Trophoblast cell (in vitro differentiated cells and primary cell): ENCODE results near the gene CES3.

Source experiments
- DNase-seq, 2 donors: peaks; one replicate each; pipeline ENCODE4 v3.0.0-alpha.2; 2016
- H2AFZ ChIP-seq: 2 replicates; pipeline ENCODE4 v1.6.1; 2013; ENCODE audit warnings: low read length, moderate library complexity, mild to moderate bottlenecking; ENCODE audit not compliant: insufficient read depth, poor library complexity
- H2AK5ac ChIP-seq: 2 replicates; pipeline ENCODE4 v1.6.1; 2013; ENCODE audit warnings: mild to moderate bottlenecking, low read length
- H2BK120ac ChIP-seq: 2 replicates; pipeline ENCODE4 v1.6.1; 2013; ENCODE audit warnings: low read length, mild to moderate bottlenecking, moderate library complexity; ENCODE audit not compliant: insufficient read depth, poor library complexity
- H2BK12ac ChIP-seq: 2 replicates; pipeline ENCODE4 v1.6.1; 2013; ENCODE audit warnings: mild to moderate bottlenecking, low read length, moderate library complexity
- H2BK5ac ChIP-seq: 2 replicates; pipeline ENCODE4 v1.6.1; 2013; ENCODE audit warnings: low read length, low read depth, moderate library complexity, mild to moderate bottlenecking; ENCODE audit not compliant: poor library complexity
- H3K14ac ChIP-seq: 2 replicates; pipeline ENCODE4 v1.6.1; 2013; ENCODE audit warnings: mild to moderate bottlenecking, low read length
- H3K18ac ChIP-seq: 2 replicates; pipeline ENCODE4 v1.6.1; 2013; ENCODE audit warnings: mild to moderate bottlenecking, low read length
- H3K23ac ChIP-seq: 2 replicates; pipeline ENCODE4 v1.6.1; 2013; ENCODE audit warnings: low read length
- H3K27ac ChIP-seq: 2 replicates; pipeline ENCODE4 v1.5.1; 2013; ENCODE audit warnings: low read depth, mild to moderate bottlenecking, inconsistent platforms, low read length, moderate library complexity
- H3K27me3 ChIP-seq: 2 replicates; pipeline ENCODE4 v1.6.1; 2013; ENCODE audit warnings: inconsistent platforms, mild to moderate bottlenecking, low read length, moderate library complexity; ENCODE audit not compliant: insufficient read depth
- H3K36me3 ChIP-seq, 2 experiments: 1 replicate in 1 of 2; 2 replicates in 1 of 2; pipeline ENCODE4 v1.6.1; 2013; ENCODE audit warnings: low read length in 2 of 2, mild to moderate bottlenecking in 2 of 2, moderate library complexity in 1 of 2; ENCODE audit not compliant: insufficient read depth in 2 of 2, control insufficient read depth in 1 of 2
- H3K4ac ChIP-seq: 2 replicates; pipeline ENCODE4 v1.6.1; 2013; ENCODE audit warnings: low read depth, mild to moderate bottlenecking, low read length, moderate library complexity
- H3K4me1 ChIP-seq, 2 experiments: 1 replicate in 1 of 2; 2 replicates in 1 of 2; pipeline ENCODE4 v1.6.1; 2013; ENCODE audit warnings: low read length in 2 of 2, mild to moderate bottlenecking in 2 of 2, moderate library complexity in 1 of 2; ENCODE audit not compliant: insufficient read depth in 2 of 2, control insufficient read depth in 1 of 2
- H3K4me2 ChIP-seq: 2 replicates; pipeline ENCODE4 v1.6.1; 2013; ENCODE audit warnings: inconsistent platforms, mild to moderate bottlenecking, low read length, moderate library complexity
- H3K4me3 ChIP-seq: 2 replicates; pipeline ENCODE4 v1.5.1; 2013; ENCODE audit warnings: mild to moderate bottlenecking, low read depth, low read length, inconsistent platforms
- H3K79me1 ChIP-seq: one replicate; pipeline ENCODE4 v1.6.1; 2013; ENCODE audit warnings: low read length
- H3K79me2 ChIP-seq: 2 replicates; pipeline ENCODE4 v1.6.1; 2013; ENCODE audit warnings: low read length, mild to moderate bottlenecking; ENCODE audit not compliant: control insufficient read depth, insufficient read depth, poor library complexity
- H3K9ac ChIP-seq: 2 replicates; pipeline ENCODE4 v1.6.1; 2013; ENCODE audit warnings: mild to moderate bottlenecking, low read length
- H3K9me3 ChIP-seq: 2 replicates; pipeline ENCODE4 v1.6.1; 2013; ENCODE audit warnings: low read depth, mild to moderate bottlenecking, control low read depth, inconsistent platforms, low read length; ENCODE audit not compliant: insufficient read depth
- H4K12ac ChIP-seq: 2 replicates; pipeline ENCODE4 v1.6.1; 2013; ENCODE audit warnings: low read depth, mild to moderate bottlenecking, low read length, moderate library complexity
- H4K8ac ChIP-seq: 2 replicates; pipeline ENCODE4 v1.6.1; 2013; ENCODE audit warnings: low read depth, mild to moderate bottlenecking, low read length, moderate library complexity
- H4K91ac ChIP-seq: one replicate; pipeline ENCODE4 v1.6.1; 2013; ENCODE audit warnings: low read depth, mild to moderate bottlenecking, low read length, moderate library complexity
- WGBS: extraction: QIAGEN DNeasy Blood & Tissue Kit; methylation state at CpG from one replicate; pipeline ENCODE4 v1.1.7; 2013; ENCODE audit warnings: missing lambda C conversion rate; ENCODE audit not compliant: insufficient read length, insufficient coverage; ENCODE audit errors: extremely low coverage; 5-methylcytosine and 5-hydroxymethylcytosine counted together

The CES3 gene

GRCh38 chr16:66920924-66921680, 40.0 kb upstream of the CES3 start:
- Histone ChIP-seq H4K12ac (no peak overlapping the region), H3K27me3 (peaks cover 25% of the 10 kb centered on the region), H3K4ac (no peak overlapping the region), H3K79me2 (no peaks in the 10 kb centered on the region), H3K27ac (no peak overlapping the region), H3K79me1 (no peaks in the 10 kb centered on the region), H3K9me3 (peaks cover 4% of the 10 kb centered on the region), H2BK5ac (no peak overlapping the region), H3K36me3 (no peaks in the 10 kb centered on the region), H3K23ac (no peak overlapping the region), H3K18ac (no peak overlapping the region), H3K4me1 (peaks cover 4 to 7% of the 10 kb centered on the region in 2 experiments), H2BK12ac (no peak overlapping the region), H2AK5ac (no peak overlapping the region), H4K8ac (no peak overlapping the region), H2AFZ (no peak overlapping the region), H4K91ac (no peak overlapping the region), H3K4me2 (no peak overlapping the region), H2BK120ac (no peak overlapping the region), H3K4me3 (no peak overlapping the region), H3K14ac (no peak overlapping the region), H3K9ac (no peak overlapping the region)
- no CpG with 5 or more reads among the region's 9 CpGs for WGBS
- peak; percentile 88 to 92 for DNase-seq

GRCh38 chr16:66921729-66922450, 39.2 kb upstream of the CES3 start:
- no peaks in the 10 kb centered on the region for H3K36me3 ChIP-seq
- no peak overlapping the region for H2BK12ac ChIP-seq
- no peak overlapping the region for H3K9ac ChIP-seq
- H2AK5ac ChIP-seq = no peak overlapping the region
- DNase-seq = peak; percentile 85 to 90
- no peak overlapping the region for H3K4me3 ChIP-seq
- no CpG with 5 or more reads among the region's 42 CpGs for WGBS
- H3K79me1 ChIP-seq = no peaks in the 10 kb centered on the region
- no peak overlapping the region for H4K91ac ChIP-seq
- peaks cover 32% of the 10 kb centered on the region for H3K27me3 ChIP-seq
- H4K8ac ChIP-seq = no peak overlapping the region
- no peak overlapping the region for H3K18ac ChIP-seq
- H3K9me3 ChIP-seq = peaks cover 4% of the 10 kb centered on the region
- no peak overlapping the region for H2BK5ac ChIP-seq
- no peak overlapping the region for H3K4me2 ChIP-seq
- no peak overlapping the region for H3K14ac ChIP-seq
- H3K4me1 ChIP-seq = peaks cover 4 to 7% of the 10 kb centered on the region in 2 experiments
- H3K23ac ChIP-seq = no peak overlapping the region
- no peak overlapping the region for H2BK120ac ChIP-seq
- H3K27ac ChIP-seq = no peak overlapping the region
- H2AFZ ChIP-seq = no peak overlapping the region
- H3K79me2 ChIP-seq = no peaks in the 10 kb centered on the region
- no peak overlapping the region for H3K4ac ChIP-seq
- H4K12ac ChIP-seq = no peak overlapping the region

GRCh38 chr16:66923247-66923731, 37.8 kb upstream of the CES3 start:
- H2BK5ac ChIP-seq = no peak overlapping the region
- no peak overlapping the region for H3K14ac ChIP-seq
- no peaks in the 10 kb centered on the region for H3K36me3 ChIP-seq
- no peak overlapping the region for H2AK5ac ChIP-seq
- H3K9me3 ChIP-seq = peaks cover 4% of the 10 kb centered on the region
- H3K4me1 ChIP-seq = peaks cover 6 to 12% of the 10 kb centered on the region in 2 experiments
- H3K18ac ChIP-seq = no peak overlapping the region
- no peaks in the 10 kb centered on the region for H3K79me1 ChIP-seq
- peaks cover 32% of the 10 kb centered on the region for H3K27me3 ChIP-seq
- no peak overlapping the region for H3K23ac ChIP-seq
- no peak overlapping the region for H4K12ac ChIP-seq
- H3K4me2 ChIP-seq = no peak overlapping the region
- H3K4me3 ChIP-seq = no peak overlapping the region
- H3K9ac ChIP-seq = no peak overlapping the region
- peak; percentile 12 to 42 for DNase-seq
- H2BK12ac ChIP-seq = no peak overlapping the region
- H4K8ac ChIP-seq = no peak overlapping the region
- no peak overlapping the region for H3K27ac ChIP-seq
- H3K4ac ChIP-seq = no peak overlapping the region
- no peak overlapping the region for H2AFZ ChIP-seq
- no peak overlapping the region for H4K91ac ChIP-seq
- no CpG with 5 or more reads among the region's 18 CpGs for WGBS
- no peak overlapping the region for H2BK120ac ChIP-seq
- no peaks in the 10 kb centered on the region for H3K79me2 ChIP-seq

GRCh38 chr16:66923866-66924265, 37.2 kb upstream of the CES3 start:
- no CpG with 5 or more reads among the region's 3 CpGs for WGBS
- peaks cover 32% of the 10 kb centered on the region for H3K27me3 ChIP-seq
- H2BK120ac ChIP-seq = no peak overlapping the region
- H3K79me1 ChIP-seq = no peaks in the 10 kb centered on the region
- no peaks in the 10 kb centered on the region for H3K36me3 ChIP-seq
- H2BK12ac ChIP-seq = no peak overlapping the region
- H2AK5ac ChIP-seq = no peak overlapping the region
- no peak overlapping the region for H4K8ac ChIP-seq
- no peak overlapping the region for H3K23ac ChIP-seq
- H2BK5ac ChIP-seq = no peak overlapping the region
- no peak overlapping the region for H3K4me2 ChIP-seq
- H3K4me1 ChIP-seq = peaks cover 8 to 12% of the 10 kb centered on the region in 2 experiments
- H3K4me3 ChIP-seq = no peak overlapping the region
- H4K91ac ChIP-seq = no peak overlapping the region
- no peak overlapping the region for H3K4ac ChIP-seq
- peaks cover 4% of the 10 kb centered on the region for H3K9me3 ChIP-seq
- no peak overlapping the region for H3K14ac ChIP-seq
- H3K27ac ChIP-seq = no peak overlapping the region
- H4K12ac ChIP-seq = no peak overlapping the region
- H3K9ac ChIP-seq = no peak overlapping the region
- no peak overlapping the region for H3K18ac ChIP-seq
- H2AFZ ChIP-seq = no peak overlapping the region
- DNase-seq = peak in 1 of 2 donors; percentile 30
- no peaks in the 10 kb centered on the region for H3K79me2 ChIP-seq
